ENCODE measurements around the gene USP4.

- TF ChIP-seq, protein P1, sequence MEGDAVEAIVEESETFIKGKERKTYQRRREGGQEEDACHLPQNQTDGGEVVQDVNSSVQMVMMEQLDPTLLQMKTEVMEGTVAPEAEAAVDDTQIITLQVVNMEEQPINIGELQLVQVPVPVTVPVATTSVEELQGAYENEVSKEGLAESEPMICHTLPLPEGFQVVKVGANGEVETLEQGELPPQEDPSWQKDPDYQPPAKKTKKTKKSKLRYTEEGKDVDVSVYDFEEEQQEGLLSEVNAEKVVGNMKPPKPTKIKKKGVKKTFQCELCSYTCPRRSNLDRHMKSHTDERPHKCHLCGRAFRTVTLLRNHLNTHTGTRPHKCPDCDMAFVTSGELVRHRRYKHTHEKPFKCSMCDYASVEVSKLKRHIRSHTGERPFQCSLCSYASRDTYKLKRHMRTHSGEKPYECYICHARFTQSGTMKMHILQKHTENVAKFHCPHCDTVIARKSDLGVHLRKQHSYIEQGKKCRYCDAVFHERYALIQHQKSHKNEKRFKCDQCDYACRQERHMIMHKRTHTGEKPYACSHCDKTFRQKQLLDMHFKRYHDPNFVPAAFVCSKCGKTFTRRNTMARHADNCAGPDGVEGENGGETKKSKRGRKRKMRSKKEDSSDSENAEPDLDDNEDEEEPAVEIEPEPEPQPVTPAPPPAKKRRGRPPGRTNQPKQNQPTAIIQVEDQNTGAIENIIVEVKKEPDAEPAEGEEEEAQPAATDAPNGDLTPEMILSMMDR (IDR thresholded peaks at IDR 0.05; ENCODE audit: insufficient read depth, low read depth, low read length), result no peak
- no peak for TF ChIP-seq EZH2 (IDR thresholded peaks at IDR 0.05; ENCODE audit: insufficient read depth, low read length)
Observed at GRCh38 chr3:49316696-49317457, 23.0 kb downstream of the USP4 start.

All from astrocyte (in vitro differentiated cells and primary cell).